HepG2 (cell line): ENCODE results near the gene PXDC1. TPM values are rescaled to one million over a fixed set of nuclear protein-coding genes. Genes with fewer than 3 reads are reported as not detected.
A peak's percentile ranks its signal among the peaks of the same experiment; 100 is the strongest.

Experiments
- ATAC-seq: fragments of 200-7000 bp; cut with Tn5 transposase; 3 replicates; pipeline ENCODE4 v1.9.1; 2020; ENCODE audit warnings: mild to moderate bottlenecking, moderate library complexity
- BruUV-seq: library from RNA; stranded (reverse); fragments of 400-500 nt; replicated peaks from 2 replicates; lab custom pipeline; 2021; lab: Mats Ljungman, UMichigan
- CTCF ChIA-PET: fragments of 300-600 bp; formaldehyde crosslinking; extraction: SDS; loops from one replicate; lab custom pipeline; 2021; ENCODE audit warnings: low total read pairs, inconsistent platforms, low intra/inter-chr PET ratio; lab: Yijun Ruan, JAX
- POLR2A ChIA-PET: fragments of 350-600 bp; sonication (Branson Sonifier 250); formaldehyde crosslinking; loops from one replicate; lab custom pipeline; 2020; ENCODE audit warnings: antibody characterized with exemption, inconsistent platforms; lab: Yijun Ruan, JAX
- DNase-seq: peaks from one replicate; pipeline ENCODE4 v3.0.0-alpha.2; 2015; ENCODE audit warnings: low spot score
- FAIRE-seq: peaks from 3 replicates; lab custom pipeline; 2011; peaks lifted over from hg19 to GRCh38; lab: Jason Lieb, UNC
- H2AFZ ChIP-seq: one replicate; pipeline ENCODE4 v1.6.1; 2011; ENCODE audit warnings: low read length, inconsistent platforms
- H3K27ac ChIP-seq: fragments of 300-600 bp; 3 replicates; pipeline ENCODE4 v1.8.0; 2011; ENCODE audit warnings: mixed run types, mild to moderate bottlenecking, mixed read lengths, low read length, inconsistent platforms; ENCODE audit not compliant: insufficient read depth; ENCODE audit errors: extremely low read length
- H3K27me3 ChIP-seq, 2 experiments: fragments of 200-600 bp in 1 of 2; 2 replicates in 1 of 2; 3 replicates in 1 of 2; pipeline versions ENCODE4 v1.6.0 to v1.8.0; 2011; ENCODE audit warnings: low read length in 2 of 2, mild to moderate bottlenecking in 2 of 2, moderate library complexity in 2 of 2, inconsistent platforms in 1 of 2; ENCODE audit not compliant: insufficient read depth in 2 of 2, control insufficient read depth in 1 of 2
- H3K36me3 ChIP-seq, 2 experiments: fragments of 200-600 bp in 1 of 2; replicated peaks in 1 of 2; 2 replicates in 1 of 2; 3 replicates in 1 of 2; pipeline versions ENCODE4 v1.5.1 to v1.8.0; 2011; ENCODE audit warnings: low read length in 2 of 2, inconsistent platforms in 1 of 2; ENCODE audit not compliant: insufficient read depth in 2 of 2, control insufficient read depth in 1 of 2
- H3K4me1 ChIP-seq: 2 replicates; pipeline ENCODE4 v1.5.1; 2012; ENCODE audit warnings: low read length, inconsistent platforms; ENCODE audit not compliant: insufficient read depth
- H3K4me2 ChIP-seq: 2 replicates; pipeline ENCODE4 v1.6.0; 2011; ENCODE audit warnings: low read depth, low read length, inconsistent platforms
- H3K4me3 ChIP-seq, 3 experiments: fragments of 200-600 bp in 1 of 3; sonication (generic), shearing (Covaris generic) in 1 of 3; replicated peaks in 1 of 3; 2 replicates each; pipeline ENCODE4 v1.5.1; 2011 to 2016; ENCODE audit warnings: low read length in 3 of 3, inconsistent platforms in 2 of 3, low read depth in 2 of 3, mild to moderate bottlenecking in 2 of 3, control low read depth in 1 of 3, mixed read lengths in 1 of 3; ENCODE audit not compliant: insufficient read depth in 1 of 3
- H3K79me2 ChIP-seq: one replicate; pipeline ENCODE4 v1.6.1; 2011; ENCODE audit warnings: low read length, inconsistent platforms; ENCODE audit not compliant: insufficient read depth
- H3K9ac ChIP-seq: 2 replicates; pipeline ENCODE4 v1.6.0; 2011; ENCODE audit warnings: mild to moderate bottlenecking, low read depth, low read length, inconsistent platforms; ENCODE audit not compliant: insufficient read depth
- H3K9me3 ChIP-seq: 2 replicates; pipeline ENCODE4 v1.5.1; 2012; ENCODE audit warnings: mild to moderate bottlenecking, low read length
- H4K20me1 ChIP-seq: 2 replicates; pipeline ENCODE4 v1.6.0; 2011; ENCODE audit warnings: inconsistent platforms, mild to moderate bottlenecking, low read length, moderate library complexity; ENCODE audit not compliant: insufficient read depth
- ARID2 ChIP-seq: sonication (generic); formaldehyde crosslinking; IDR thresholded peaks from 2 replicates; pipeline ENCODE4 v1.8.1; 2022; ENCODE audit warnings: mild to moderate bottlenecking, missing genetic modification reagents, borderline replicate concordance
- EZH2 ChIP-seq: conservative IDR thresholded peaks from 2 replicates; pipeline ENCODE4 v1.6.1; 2012; ENCODE audit warnings: mild to moderate bottlenecking, low read depth, low read length, moderate library complexity
- FOXK1 ChIP-seq: sonication (generic); formaldehyde crosslinking; IDR thresholded peaks from 2 replicates; pipeline ENCODE4 v1.4.0; 2020; ENCODE audit warnings: low read depth, missing genetic modification reagents, borderline replicate concordance
- ISL2 ChIP-seq: sonication (generic); formaldehyde crosslinking; IDR thresholded peaks from 2 replicates; pipeline ENCODE4 v1.5.0; 2020; ENCODE audit warnings: missing genetic modification reagents
- XRCC5 ChIP-seq: fragments of 200-400 bp; formaldehyde crosslinking; optimal IDR thresholded peaks from 2 replicates; pipeline ENCODE3; 2017; ENCODE audit warnings: mild to moderate bottlenecking, low read length
- WGBS: methylation state at CpG from one replicate; pipeline ENCODE4 v1.1.6; 2017; ENCODE audit warnings: low lambda C conversion rate; 5-methylcytosine and 5-hydroxymethylcytosine counted together
- in situ Hi-C: cut with HindIII; loops from 2 replicates; pipeline ENCODE4 v1.10.0; 2017; ENCODE audit warnings: low pct_unique_long_range_greater_than_20kb; ENCODE audit not compliant: extremely low pct_ligation_motif_present
- intact Hi-C: fragments of 100-400 bp; cut with micrococcal nuclease; formaldehyde crosslinking; loops from one replicate; pipeline ENCODE4 v1.10.0; 2022; ENCODE audit not compliant: unreplicated experiment
- polyA plus RNA-seq, 8 experiments: library from polyadenylated mRNA; depleted of rRNA in 3 of 8; stranded (reverse) in 7 of 8; unstranded in 1 of 8; fragments of >200 nt; fragmentation: Illumina TruSeq in 4 of 8; extraction: Trizol in 4 of 8; gene quantifications; 2 replicates each; pipeline versions ENCODE4 v1.2.1 to v1.2.3, GENCODE V29; 2011 to 2016; ENCODE audit warnings: low read depth in 4 of 8, missing spikeins in 1 of 8, mixed read lengths in 1 of 8; ENCODE audit not compliant: insufficient read depth in 1 of 8
- total RNA-seq, 5 experiments: library from RNA; depleted of rRNA; stranded (reverse); fragments of >200 nt; fragmentation: Illumina TruSeq; extraction: Trizol; gene quantifications; 2 replicates each; pipeline ENCODE4 v1.2.3, GENCODE V29; 2016; ENCODE audit warnings: low read depth in 1 of 5
- TF ChIP-seq, protein P1 (sequence below): sonication (generic); formaldehyde crosslinking; IDR thresholded peaks from 2 replicates; pipeline ENCODE4 v1.4.0; 2020; ENCODE audit warnings: missing genetic modification reagents, mild to moderate bottlenecking, borderline replicate concordance
- TF ChIP-seq, protein P2 (sequence below): sonication (generic); formaldehyde crosslinking; IDR thresholded peaks from 2 replicates; pipeline ENCODE4 v1.4.0; 2020; ENCODE audit warnings: low read depth, mild to moderate bottlenecking, missing genetic modification reagents
- TF ChIP-seq, protein P3 (sequence below): sonication (generic); formaldehyde crosslinking; IDR thresholded peaks from 2 replicates; pipeline ENCODE4 v1.5.0; 2020; ENCODE audit warnings: mild to moderate bottlenecking, missing genetic modification reagents
- TF ChIP-seq, protein P4 (sequence below): IDR thresholded peaks from 2 replicates; pipeline ENCODE4 v1.6.1; 2016; ENCODE audit warnings: mild to moderate bottlenecking, missing biosample characterization, missing genetic modification reagents
- TF ChIP-seq, protein P5 (sequence below): sonication (generic); formaldehyde crosslinking; IDR thresholded peaks from 2 replicates; pipeline ENCODE4 v1.4.0; 2020; ENCODE audit warnings: missing genetic modification reagents, low read depth, mild to moderate bottlenecking, borderline replicate concordance
- TF ChIP-seq, protein P6 (sequence below), 2 experiments: fragments of 450-650 bp in 1 of 2; sonication (generic) in 1 of 2; formaldehyde crosslinking; IDR thresholded peaks; 2 replicates each; pipeline versions ENCODE4 v1.5.0 to v1.8.0; 2020 to 2022; ENCODE audit warnings: mild to moderate bottlenecking in 1 of 2, missing genetic modification reagents in 1 of 2

Gene PXDC1
- total and polyA plus RNA-seq, 2 of the 13 experiments (the other 11 are each of a cell fraction or from before 2014, with no cell fraction given), result 32.4 to 34.7 TPM

DNA sequence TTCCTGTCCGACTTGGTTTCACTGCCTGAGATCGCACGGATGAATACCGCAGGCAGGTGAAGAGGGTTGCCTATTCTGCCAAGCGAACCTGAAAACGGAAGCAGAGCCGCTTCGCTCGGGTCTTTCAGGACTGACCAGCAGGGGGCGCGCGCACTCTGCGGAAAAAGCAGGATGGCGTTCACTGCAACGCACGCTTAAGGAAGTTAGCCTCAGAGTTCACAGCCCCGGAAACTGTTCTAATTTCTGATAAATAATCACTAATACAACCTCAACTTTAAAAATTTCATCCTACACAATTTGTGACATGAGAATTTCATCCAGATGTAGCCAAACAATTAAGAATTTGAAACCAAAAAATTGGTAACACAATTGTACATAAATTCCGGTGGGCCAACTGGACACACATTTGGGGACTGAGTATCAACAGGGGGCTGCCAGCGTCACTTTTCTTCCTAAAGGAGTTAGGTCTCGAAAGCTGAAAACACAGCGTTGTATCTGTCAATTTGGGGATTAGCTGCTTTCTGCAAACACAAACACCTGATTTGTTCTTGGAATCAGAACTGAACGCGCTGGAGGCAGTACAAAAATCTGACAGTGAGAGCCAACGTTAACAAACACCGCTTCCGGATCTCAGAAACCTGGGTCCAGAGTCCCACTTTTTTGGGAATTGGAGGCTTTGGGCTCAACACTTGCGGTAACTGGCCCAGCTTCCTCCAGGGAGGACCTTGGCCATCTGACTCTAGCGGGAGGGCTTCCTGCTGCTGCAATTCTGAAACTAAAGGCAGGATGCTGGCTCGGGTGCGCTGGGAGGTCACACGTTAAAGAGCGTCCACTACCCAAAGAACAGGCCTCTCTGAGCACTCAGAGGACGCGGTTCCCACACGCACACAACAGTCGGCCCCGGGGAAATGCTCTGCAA is 8.8 kb downstream of the PXDC1 start:
- BruUV-seq, result no TSS peak
- peaks cover 70% of the 10 kb centered on the region for H3K4me1 ChIP-seq
- H4K20me1 ChIP-seq, result peaks cover 67% of the 10 kb centered on the region
- no peak overlapping the region for H2AFZ ChIP-seq
- in situ Hi-C loops, result loop anchor here (5.0 kb wide), 2 partner anchors 185 to 250 kb away; no protein-coding TSS in a partner anchor
- ATAC-seq (peak; percentile 85), FAIRE-seq (peak; percentile 92), DNase-seq (peak; percentile 78)
- H3K27me3 ChIP-seq, result no peaks in the 10 kb centered on the region
- peak overlapping the region; percentile 75 for H3K4me2 ChIP-seq
- CTCF ChIA-PET, result interaction anchor here (0.7 to 3.5 kb wide), 12 partner anchors 10 to 463 kb away, joined by 3 to 45 read pairs (median 6); partner anchors contain the start of gene FAM50B
- H3K36me3 ChIP-seq, result peaks cover 21 to 41% of the 10 kb centered on the region in 2 experiments
- H3K79me2 ChIP-seq, result peaks cover 74% of the 10 kb centered on the region
- H3K9ac ChIP-seq, result peak overlapping the region; percentile 9; the same call in 1 of the 2 replicates
- H3K27ac ChIP-seq, result peak overlapping the region; percentile 57
- intact Hi-C loops, result loop anchor here (1.0 to 2.0 kb wide), 5 partner anchors 142 to 266 kb away; no protein-coding TSS in a partner anchor
- H3K9me3 ChIP-seq, result no peaks in the 10 kb centered on the region
- 3% methylated on average over 36 of the region's 37 CpGs for WGBS
- peak overlapping the region; percentile 39 to 60 (median 51) for H3K4me3 ChIP-seq
- POLR2A ChIA-PET, result interaction anchor here (1.0 to 1.9 kb wide), 7 partner anchors 55 to 279 kb away, joined by 3 to 7 read pairs (median 6); a partner anchor contains a TSS
- TF ChIP-seq, protein P1, sequence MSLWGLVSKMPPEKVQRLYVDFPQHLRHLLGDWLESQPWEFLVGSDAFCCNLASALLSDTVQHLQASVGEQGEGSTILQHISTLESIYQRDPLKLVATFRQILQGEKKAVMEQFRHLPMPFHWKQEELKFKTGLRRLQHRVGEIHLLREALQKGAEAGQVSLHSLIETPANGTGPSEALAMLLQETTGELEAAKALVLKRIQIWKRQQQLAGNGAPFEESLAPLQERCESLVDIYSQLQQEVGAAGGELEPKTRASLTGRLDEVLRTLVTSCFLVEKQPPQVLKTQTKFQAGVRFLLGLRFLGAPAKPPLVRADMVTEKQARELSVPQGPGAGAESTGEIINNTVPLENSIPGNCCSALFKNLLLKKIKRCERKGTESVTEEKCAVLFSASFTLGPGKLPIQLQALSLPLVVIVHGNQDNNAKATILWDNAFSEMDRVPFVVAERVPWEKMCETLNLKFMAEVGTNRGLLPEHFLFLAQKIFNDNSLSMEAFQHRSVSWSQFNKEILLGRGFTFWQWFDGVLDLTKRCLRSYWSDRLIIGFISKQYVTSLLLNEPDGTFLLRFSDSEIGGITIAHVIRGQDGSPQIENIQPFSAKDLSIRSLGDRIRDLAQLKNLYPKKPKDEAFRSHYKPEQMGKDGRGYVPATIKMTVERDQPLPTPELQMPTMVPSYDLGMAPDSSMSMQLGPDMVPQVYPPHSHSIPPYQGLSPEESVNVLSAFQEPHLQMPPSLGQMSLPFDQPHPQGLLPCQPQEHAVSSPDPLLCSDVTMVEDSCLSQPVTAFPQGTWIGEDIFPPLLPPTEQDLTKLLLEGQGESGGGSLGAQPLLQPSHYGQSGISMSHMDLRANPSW (CRISPR knock-in tag), result peak; percentile 63; the same call in 1 of the 2 replicates
- no peak for TF ChIP-seq EZH2
- 0 out of 2 replicates have a peak, but pooled peaks have one; percentile 12 for TF ChIP-seq ISL2 (CRISPR knock-in tag)
- TF ChIP-seq, protein P2, sequence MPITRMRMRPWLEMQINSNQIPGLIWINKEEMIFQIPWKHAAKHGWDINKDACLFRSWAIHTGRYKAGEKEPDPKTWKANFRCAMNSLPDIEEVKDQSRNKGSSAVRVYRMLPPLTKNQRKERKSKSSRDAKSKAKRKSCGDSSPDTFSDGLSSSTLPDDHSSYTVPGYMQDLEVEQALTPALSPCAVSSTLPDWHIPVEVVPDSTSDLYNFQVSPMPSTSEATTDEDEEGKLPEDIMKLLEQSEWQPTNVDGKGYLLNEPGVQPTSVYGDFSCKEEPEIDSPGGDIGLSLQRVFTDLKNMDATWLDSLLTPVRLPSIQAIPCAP (CRISPR knock-in tag), result no peak
- peak; percentile 86 for TF ChIP-seq XRCC5
- TF ChIP-seq, protein P3, sequence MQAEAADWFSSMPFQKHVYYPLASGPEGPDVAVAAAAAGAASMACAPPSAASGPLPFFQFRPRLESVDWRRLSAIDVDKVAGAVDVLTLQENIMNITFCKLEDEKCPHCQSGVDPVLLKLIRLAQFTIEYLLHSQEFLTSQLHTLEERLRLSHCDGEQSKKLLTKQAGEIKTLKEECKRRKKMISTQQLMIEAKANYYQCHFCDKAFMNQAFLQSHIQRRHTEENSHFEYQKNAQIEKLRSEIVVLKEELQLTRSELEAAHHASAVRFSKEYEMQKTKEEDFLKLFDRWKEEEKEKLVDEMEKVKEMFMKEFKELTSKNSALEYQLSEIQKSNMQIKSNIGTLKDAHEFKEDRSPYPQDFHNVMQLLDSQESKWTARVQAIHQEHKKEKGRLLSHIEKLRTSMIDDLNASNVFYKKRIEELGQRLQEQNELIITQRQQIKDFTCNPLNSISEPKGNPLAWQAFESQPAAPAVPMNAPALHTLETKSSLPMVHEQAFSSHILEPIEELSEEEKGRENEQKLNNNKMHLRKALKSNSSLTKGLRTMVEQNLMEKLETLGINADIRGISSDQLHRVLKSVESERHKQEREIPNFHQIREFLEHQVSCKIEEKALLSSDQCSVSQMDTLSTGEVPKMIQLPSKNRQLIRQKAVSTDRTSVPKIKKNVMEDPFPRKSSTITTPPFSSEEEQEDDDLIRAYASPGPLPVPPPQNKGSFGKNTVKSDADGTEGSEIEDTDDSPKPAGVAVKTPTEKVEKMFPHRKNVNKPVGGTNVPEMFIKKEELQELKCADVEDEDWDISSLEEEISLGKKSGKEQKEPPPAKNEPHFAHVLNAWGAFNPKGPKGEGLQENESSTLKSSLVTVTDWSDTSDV (CRISPR knock-in tag), result no peak
- TF ChIP-seq FOXK1 (CRISPR knock-in tag), result peak; percentile 16; the same call in 1 of the 2 replicates
- TF ChIP-seq, protein P4, sequence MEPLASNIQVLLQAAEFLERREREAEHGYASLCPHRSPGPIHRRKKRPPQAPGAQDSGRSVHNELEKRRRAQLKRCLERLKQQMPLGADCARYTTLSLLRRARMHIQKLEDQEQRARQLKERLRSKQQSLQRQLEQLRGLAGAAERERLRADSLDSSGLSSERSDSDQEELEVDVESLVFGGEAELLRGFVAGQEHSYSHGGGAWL, result no peak
- TF ChIP-seq ARID2 (CRISPR knock-in tag), result no peak
- TF ChIP-seq, protein P5, sequence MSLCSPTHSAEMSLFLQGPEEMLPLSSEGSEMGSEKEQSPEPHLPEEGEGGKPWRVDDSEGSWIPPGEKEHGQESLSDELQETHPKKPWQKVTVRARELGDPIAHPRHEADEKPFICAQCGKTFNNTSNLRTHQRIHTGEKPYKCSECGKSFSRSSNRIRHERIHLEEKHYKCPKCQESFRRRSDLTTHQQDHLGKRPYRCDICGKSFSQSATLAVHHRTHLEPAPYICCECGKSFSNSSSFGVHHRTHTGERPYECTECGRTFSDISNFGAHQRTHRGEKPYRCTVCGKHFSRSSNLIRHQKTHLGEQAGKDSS (CRISPR knock-in tag), result no peak
- TF ChIP-seq, protein P6, sequence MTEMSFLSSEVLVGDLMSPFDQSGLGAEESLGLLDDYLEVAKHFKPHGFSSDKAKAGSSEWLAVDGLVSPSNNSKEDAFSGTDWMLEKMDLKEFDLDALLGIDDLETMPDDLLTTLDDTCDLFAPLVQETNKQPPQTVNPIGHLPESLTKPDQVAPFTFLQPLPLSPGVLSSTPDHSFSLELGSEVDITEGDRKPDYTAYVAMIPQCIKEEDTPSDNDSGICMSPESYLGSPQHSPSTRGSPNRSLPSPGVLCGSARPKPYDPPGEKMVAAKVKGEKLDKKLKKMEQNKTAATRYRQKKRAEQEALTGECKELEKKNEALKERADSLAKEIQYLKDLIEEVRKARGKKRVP (CRISPR knock-in tag; IDR thresholded peaks at IDR 0.05), result peak in 1 of 2 experiments; percentile 11; a peak in 1 of 4 replicates
